H9 (cell line): ENCODE data around the gene CNGB1. TPM values are rescaled to one million over a fixed set of nuclear protein-coding genes. Genes with fewer than 3 reads are reported as not detected.

Experiments used
- DNase-seq: peaks from one replicate; pipeline ENCODE4 v3.0.0-alpha.2; 2017
- H2AFZ ChIP-seq: one replicate; pipeline ENCODE4 v1.6.1; 2013; ENCODE audit warnings: mild to moderate bottlenecking, low read length, control low read depth, moderate library complexity
- H2AK5ac ChIP-seq: 2 replicates; pipeline ENCODE4 v1.6.1; 2013; ENCODE audit warnings: low read length, control low read depth, mixed read lengths; ENCODE audit not compliant: insufficient read length
- H2BK120ac ChIP-seq: one replicate; pipeline ENCODE4 v1.6.1; 2013; ENCODE audit warnings: low read depth, mild to moderate bottlenecking, low read length, control low read depth, inconsistent platforms; ENCODE audit not compliant: poor library complexity, severe bottlenecking
- H2BK12ac ChIP-seq: 2 replicates; pipeline ENCODE4 v1.6.1; 2013; ENCODE audit warnings: low read length, control low read depth, mixed read lengths, low read depth; ENCODE audit not compliant: insufficient read length
- H2BK15ac ChIP-seq: 2 replicates; pipeline ENCODE4 v1.6.1; 2013; ENCODE audit warnings: low read depth, low read length, control low read depth
- H2BK20ac ChIP-seq: one replicate; pipeline ENCODE4 v1.6.1; 2013; ENCODE audit warnings: low read depth, mild to moderate bottlenecking, low read length, control low read depth, inconsistent platforms; ENCODE audit not compliant: poor library complexity, severe bottlenecking
- H2BK5ac ChIP-seq: 2 replicates; pipeline ENCODE4 v1.6.1; 2013; ENCODE audit warnings: low read length, control low read depth, mixed read lengths; ENCODE audit not compliant: insufficient read length
- H3K14ac ChIP-seq: 2 replicates; pipeline ENCODE4 v1.6.1; 2013; ENCODE audit warnings: low read length, control low read depth; ENCODE audit not compliant: insufficient read depth
- H3K18ac ChIP-seq: 2 replicates; pipeline ENCODE4 v1.6.1; 2013; ENCODE audit warnings: low read depth, mild to moderate bottlenecking, mixed read lengths, low read length, control low read depth; ENCODE audit not compliant: insufficient read length
- H3K23ac ChIP-seq: 2 replicates; pipeline ENCODE4 v1.6.1; 2013; ENCODE audit warnings: low read length, control low read depth, mixed read lengths, low read depth; ENCODE audit not compliant: insufficient read length
- H3K23me2 ChIP-seq: 2 replicates; pipeline ENCODE4 v1.6.1; 2013; ENCODE audit warnings: low read depth, mild to moderate bottlenecking, mixed read lengths, low read length, control low read depth; ENCODE audit not compliant: insufficient read length, poor library complexity, severe bottlenecking
- H3K27ac ChIP-seq: 2 replicates; pipeline ENCODE4 v1.5.1; 2013; ENCODE audit warnings: low read length, control low read depth, mixed read lengths, low read depth; ENCODE audit not compliant: insufficient read length
- H3K27me3 ChIP-seq: 2 replicates; pipeline ENCODE4 v1.6.1; 2013; ENCODE audit warnings: low read length, control low read depth, inconsistent platforms; ENCODE audit not compliant: insufficient read depth
- H3K4ac ChIP-seq: 2 replicates; pipeline ENCODE4 v1.6.1; 2013; ENCODE audit warnings: low read depth, mild to moderate bottlenecking, control low read depth, inconsistent platforms, low read length, moderate library complexity
- H3K4me1 ChIP-seq: 2 replicates; pipeline ENCODE4 v1.6.1; 2013; ENCODE audit warnings: low read length, control low read depth, inconsistent platforms; ENCODE audit not compliant: insufficient read depth
- H3K4me2 ChIP-seq: 2 replicates; pipeline ENCODE4 v1.6.1; 2013; ENCODE audit warnings: low read length, control low read depth, mixed read lengths; ENCODE audit not compliant: insufficient read length, insufficient read depth
- H3K56ac ChIP-seq: 2 replicates; pipeline ENCODE4 v1.6.1; 2013; ENCODE audit warnings: low read depth, mild to moderate bottlenecking, mixed read lengths, low read length, control low read depth; ENCODE audit not compliant: insufficient read length
- H3K79me1 ChIP-seq: 2 replicates; pipeline ENCODE4 v1.6.1; 2013; ENCODE audit warnings: low read depth, mild to moderate bottlenecking, moderate library complexity, low read length, control low read depth, inconsistent platforms; ENCODE audit not compliant: insufficient read depth, poor library complexity, severe bottlenecking
- H3K79me2 ChIP-seq: 2 replicates; pipeline ENCODE4 v1.6.1; 2013; ENCODE audit warnings: low read length, control low read depth, inconsistent platforms; ENCODE audit not compliant: insufficient read depth
- H3K9ac ChIP-seq: 2 replicates; pipeline ENCODE4 v1.6.1; 2013; ENCODE audit warnings: low read length, control low read depth, mixed read lengths; ENCODE audit not compliant: insufficient read length; ENCODE audit errors: extremely low read depth
- H3K9me3 ChIP-seq: one replicate; pipeline ENCODE4 v1.6.1; 2013; ENCODE audit warnings: low read depth, low read length, inconsistent platforms; ENCODE audit not compliant: control insufficient read depth
- H3T11ph ChIP-seq: one replicate; pipeline ENCODE4 v1.6.1; 2013; ENCODE audit warnings: mild to moderate bottlenecking, low read length, control low read depth, inconsistent platforms
- H4K20me1 ChIP-seq: one replicate; pipeline ENCODE4 v1.6.1; 2013; ENCODE audit not compliant: control insufficient read depth, insufficient read length, insufficient read depth
- H4K5ac ChIP-seq: 2 replicates; pipeline ENCODE4 v1.6.1; 2013; ENCODE audit warnings: low read depth, mild to moderate bottlenecking, mixed read lengths, low read length, control low read depth; ENCODE audit not compliant: insufficient read length
- H4K8ac ChIP-seq: replicated peaks from 2 replicates; pipeline ENCODE4 v1.6.1; 2013; ENCODE audit warnings: low read length, control low read depth, mixed read lengths, low read depth; ENCODE audit not compliant: insufficient read length
- H4K91ac ChIP-seq: 2 replicates; pipeline ENCODE4 v1.6.1; 2013; ENCODE audit warnings: low read depth, mild to moderate bottlenecking, moderate library complexity, mixed read lengths, low read length, control low read depth; ENCODE audit not compliant: insufficient read length
- H3K27ac Mint-ChIP-seq, 3 experiments: 2 replicates in 2 of 3; 3 replicates in 1 of 3; pipeline ENCODE4 v1.8.0; 2020 to 2021; ENCODE audit warnings: mixed read lengths in 3 of 3, mild to moderate bottlenecking in 1 of 3, moderate library complexity in 1 of 3
- H3K27me3 Mint-ChIP-seq: 2 replicates; pipeline ENCODE4 v1.8.0; 2021; ENCODE audit warnings: low read depth, mild to moderate bottlenecking, moderate library complexity, mixed read lengths
- H3K36me3 Mint-ChIP-seq, 3 experiments: 2 replicates in 2 of 3; 3 replicates in 1 of 3; pipeline ENCODE4 v1.8.0; 2020 to 2021; ENCODE audit warnings: low read depth in 3 of 3, mixed read lengths in 3 of 3; ENCODE audit not compliant: insufficient read depth in 1 of 3
- H3K4me1 Mint-ChIP-seq, 2 experiments: 2 replicates each; pipeline ENCODE4 v1.8.0; 2020; ENCODE audit warnings: mixed read lengths in 2 of 2
- H3K4me3 Mint-ChIP-seq, 2 experiments: 2 replicates in 1 of 2; 3 replicates in 1 of 2; pipeline ENCODE4 v1.8.0; 2020 to 2021; ENCODE audit warnings: mild to moderate bottlenecking in 2 of 2, mixed read lengths in 2 of 2, moderate library complexity in 1 of 2
- H3K9me3 Mint-ChIP-seq, 2 experiments: 2 replicates in 1 of 2; 3 replicates in 1 of 2; pipeline ENCODE4 v1.8.0; 2020; ENCODE audit warnings: mild to moderate bottlenecking in 2 of 2, mixed read lengths in 2 of 2, moderate library complexity in 1 of 2
- WGBS: extraction: QIAGEN DNeasy Blood & Tissue Kit; methylation state at CpG from one replicate; pipeline ENCODE4 v1.1.7; 2013; ENCODE audit warnings: missing lambda C conversion rate, low lambda C conversion rate, mixed read lengths; ENCODE audit not compliant: insufficient read length; ENCODE audit errors: extremely low coverage; 5-methylcytosine and 5-hydroxymethylcytosine counted together
- total RNA-seq: library from RNA; stranded (reverse); gene quantifications from 2 replicates; pipeline ENCODE4 v1.2.1, GENCODE V29; 2021
- TF ChIP-seq, protein P1 (sequence below): fragments of 200-600 bp; sonication (generic); conservative IDR thresholded peaks from 3 replicates; pipeline ENCODE4 v1.8.0; 2021; ENCODE audit warnings: antibody characterized with exemption, mild to moderate bottlenecking

The CNGB1 gene
- total RNA-seq, 1 experiment from 2014 or later, result not detected

DNA sequence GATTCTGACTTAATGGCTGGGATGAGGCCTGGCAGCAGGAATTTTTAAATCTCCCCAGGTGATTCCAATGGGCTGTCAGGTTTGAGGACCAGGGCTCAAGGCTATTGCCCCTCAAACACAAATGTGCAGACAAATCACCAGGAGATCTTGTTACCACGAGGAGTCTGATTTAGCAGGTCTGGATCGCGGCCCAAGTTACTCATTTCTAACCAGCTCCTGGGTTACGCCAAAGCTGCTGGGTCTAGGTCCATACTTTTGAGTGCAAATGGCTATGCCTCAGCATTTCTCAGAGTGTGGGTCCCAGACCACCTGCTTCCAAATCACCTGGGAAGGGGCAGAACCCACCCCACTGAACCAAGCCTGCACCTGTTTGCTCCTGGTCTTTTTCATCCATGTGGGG, 33.1 kb downstream of the CNGB1 start:
- Histone ChIP-seq H3K14ac (no peak overlapping the region), H3K18ac (no peak overlapping the region), H2BK12ac (no peak overlapping the region), H3K56ac (no peak overlapping the region), H3K27me3 (no peaks in the 10 kb centered on the region), H3T11ph (no peak overlapping the region), H3K9ac (no peak overlapping the region), H2BK120ac (no peak overlapping the region), H2BK5ac (no peak overlapping the region), H4K5ac (no peak overlapping the region), H2BK20ac (no peak overlapping the region), H3K27ac (no peak overlapping the region), H3K79me2 (no peaks in the 10 kb centered on the region), H2AFZ (no peak overlapping the region), H3K4me2 (no peak overlapping the region), H3K23ac (no peak overlapping the region), H4K8ac (no peak overlapping the region), H3K9me3 (no peaks in the 10 kb centered on the region), H3K4me1 (no peaks in the 10 kb centered on the region), H3K23me2 (no peaks in the 10 kb centered on the region), H4K20me1 (no peaks in the 10 kb centered on the region), H2BK15ac (no peak overlapping the region), H3K79me1 (no peaks in the 10 kb centered on the region), H4K91ac (no peak overlapping the region), H3K4ac (no peak overlapping the region), H2AK5ac (no peak overlapping the region)
- TF ChIP-seq, protein P1, sequence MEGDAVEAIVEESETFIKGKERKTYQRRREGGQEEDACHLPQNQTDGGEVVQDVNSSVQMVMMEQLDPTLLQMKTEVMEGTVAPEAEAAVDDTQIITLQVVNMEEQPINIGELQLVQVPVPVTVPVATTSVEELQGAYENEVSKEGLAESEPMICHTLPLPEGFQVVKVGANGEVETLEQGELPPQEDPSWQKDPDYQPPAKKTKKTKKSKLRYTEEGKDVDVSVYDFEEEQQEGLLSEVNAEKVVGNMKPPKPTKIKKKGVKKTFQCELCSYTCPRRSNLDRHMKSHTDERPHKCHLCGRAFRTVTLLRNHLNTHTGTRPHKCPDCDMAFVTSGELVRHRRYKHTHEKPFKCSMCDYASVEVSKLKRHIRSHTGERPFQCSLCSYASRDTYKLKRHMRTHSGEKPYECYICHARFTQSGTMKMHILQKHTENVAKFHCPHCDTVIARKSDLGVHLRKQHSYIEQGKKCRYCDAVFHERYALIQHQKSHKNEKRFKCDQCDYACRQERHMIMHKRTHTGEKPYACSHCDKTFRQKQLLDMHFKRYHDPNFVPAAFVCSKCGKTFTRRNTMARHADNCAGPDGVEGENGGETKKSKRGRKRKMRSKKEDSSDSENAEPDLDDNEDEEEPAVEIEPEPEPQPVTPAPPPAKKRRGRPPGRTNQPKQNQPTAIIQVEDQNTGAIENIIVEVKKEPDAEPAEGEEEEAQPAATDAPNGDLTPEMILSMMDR, result no peak
- H3K9me3 Mint-ChIP-seq, result no peaks in the 10 kb centered on the region
- WGBS, result no CpG with 5 or more reads among the region's 4 CpGs
- H3K4me1 Mint-ChIP-seq, result peaks cover 0 to 3% of the 10 kb centered on the region in 2 experiments; a peak in 2 of 4 replicates
- DNase-seq, result no peak
- H3K27ac Mint-ChIP-seq, result no peak overlapping the region
- peaks cover 2% of the 10 kb centered on the region; the same call in 1 of the 2 replicates for H3K27me3 Mint-ChIP-seq
- no peaks in the 10 kb centered on the region for H3K36me3 Mint-ChIP-seq
- no peak overlapping the region for H3K4me3 Mint-ChIP-seq
